ENCODE results near the gene CPLX3. TPM values are rescaled to one million over a fixed set of nuclear protein-coding genes. Genes with fewer than 3 reads are reported as not detected.

Gene CPLX3
- total and polyA plus RNA-seq, 10 of the 15 experiments (the other 5 are each of a cell fraction or from before 2014, with no cell fraction given) = 0.02 to 0.04 TPM; not detected in 8

DNA sequence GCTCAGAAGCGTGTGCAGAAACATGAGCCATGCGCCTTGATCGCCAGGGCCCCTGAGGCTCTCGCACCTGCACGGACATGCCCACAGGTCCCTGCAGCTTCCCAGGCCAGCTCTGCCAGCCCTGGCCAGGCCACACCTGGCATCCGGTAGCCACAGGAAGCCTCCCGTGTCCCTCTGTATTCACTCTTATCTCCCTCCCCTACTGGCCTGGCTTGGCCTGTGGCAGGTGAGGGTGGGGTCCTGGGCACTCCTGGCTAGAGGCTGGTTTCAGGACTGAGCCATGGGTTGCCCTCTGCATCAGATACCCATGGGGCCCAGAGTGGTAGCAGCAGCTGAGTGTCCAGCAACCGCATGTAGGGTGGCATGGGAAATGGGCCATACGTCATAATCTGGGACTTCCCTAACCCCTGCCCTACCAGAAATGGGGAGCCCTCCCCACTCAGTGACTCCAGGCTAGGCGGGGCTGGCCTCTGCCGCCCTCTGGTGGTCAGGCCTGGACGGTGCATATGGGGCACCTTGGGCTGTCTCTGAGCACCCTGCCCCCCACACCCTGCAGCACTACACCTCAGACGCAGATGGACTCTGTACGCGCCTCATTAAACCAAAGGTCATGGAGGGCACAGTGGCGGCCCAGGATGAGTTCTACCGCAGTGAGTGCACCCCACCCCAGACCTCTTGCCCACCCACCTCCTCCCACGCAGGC is 26.4 kb upstream of the CPLX3 start (continued):
- TF ChIP-seq RELA (IDR thresholded peaks at IDR 0.05; ENCODE audit: borderline replicate concordance, partially characterized antibody) (peak; percentile 94), GATAD2B (conservative IDR thresholded peaks at IDR 0.05; ENCODE audit: low read depth) (peak; percentile 78), EP300 (IDR thresholded peaks at IDR 0.05; ENCODE audit: borderline replicate concordance in 1 of 2, control insufficient read depth in 1 of 2, low read depth in 2 of 2, low read length in 2 of 2) (0 out of 4 replicates have a peak, but pooled peaks of 1 of the 2 experiments have one; percentile 60), SREBF1 (IDR thresholded peaks at IDR 0.05; ENCODE audit: low read length) (0 out of 2 replicates have a peak, but pooled peaks have one; percentile 34), LARP7 (IDR thresholded peaks at IDR 0.05) (peak; percentile 54; the same call in 1 of the 2 replicates), BRCA1 (IDR thresholded peaks at IDR 0.05; ENCODE audit: low read depth, low read length) (no peak), SREBF2 (IDR thresholded peaks at IDR 0.05; ENCODE audit: low read length) (no peak), SPI1 (IDR thresholded peaks at IDR 0.05; ENCODE audit: borderline replicate concordance, insufficient read depth, low read depth, low read length) (peak; percentile 38; the same call in 1 of the 2 replicates), ZNF274 (IDR thresholded peaks at IDR 0.05; ENCODE audit: insufficient read depth, insufficient read length) (no peak), CBFB (IDR thresholded peaks at IDR 0.05; ENCODE audit: low read depth) (peak; percentile 76), SUZ12 (IDR thresholded peaks at IDR 0.05; ENCODE audit: unreplicated experiment) (no peak), PAX5 (IDR thresholded peaks at IDR 0.05; ENCODE audit: borderline replicate concordance, low read depth, low read length) (0 out of 2 replicates have a peak, but pooled peaks have one; percentile 11), ESRRA (IDR thresholded peaks at IDR 0.05; ENCODE audit: low read length) (0 out of 2 replicates have a peak, but pooled peaks have one; percentile 62), SP1 (IDR thresholded peaks at IDR 0.05; ENCODE audit: low read depth, low read length) (peak; percentile 69), IKZF1 (conservative IDR thresholded peaks at IDR 0.05) (peak; percentile 88), SIX5 (IDR thresholded peaks at IDR 0.05; ENCODE audit: low read depth, low read length, severe bottlenecking) (no peak), STAT1 (conservative IDR thresholded peaks at IDR 0.05) (peak; percentile 81), TAF1 (IDR thresholded peaks at IDR 0.05; ENCODE audit: borderline replicate concordance, low read depth, low read length) (no peak), ZNF24 (IDR thresholded peaks at IDR 0.05) (peak; percentile 77), POLR2A (IDR thresholded peaks at IDR 0.05; ENCODE audit: low read depth, low read length) (peak; percentile 69)
- TF ChIP-seq, protein P1, sequence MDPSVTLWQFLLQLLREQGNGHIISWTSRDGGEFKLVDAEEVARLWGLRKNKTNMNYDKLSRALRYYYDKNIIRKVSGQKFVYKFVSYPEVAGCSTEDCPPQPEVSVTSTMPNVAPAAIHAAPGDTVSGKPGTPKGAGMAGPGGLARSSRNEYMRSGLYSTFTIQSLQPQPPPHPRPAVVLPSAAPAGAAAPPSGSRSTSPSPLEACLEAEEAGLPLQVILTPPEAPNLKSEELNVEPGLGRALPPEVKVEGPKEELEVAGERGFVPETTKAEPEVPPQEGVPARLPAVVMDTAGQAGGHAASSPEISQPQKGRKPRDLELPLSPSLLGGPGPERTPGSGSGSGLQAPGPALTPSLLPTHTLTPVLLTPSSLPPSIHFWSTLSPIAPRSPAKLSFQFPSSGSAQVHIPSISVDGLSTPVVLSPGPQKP (IDR thresholded peaks at IDR 0.05; ENCODE audit: low read depth, low read length) = no peak
- TF ChIP-seq, protein P2, sequence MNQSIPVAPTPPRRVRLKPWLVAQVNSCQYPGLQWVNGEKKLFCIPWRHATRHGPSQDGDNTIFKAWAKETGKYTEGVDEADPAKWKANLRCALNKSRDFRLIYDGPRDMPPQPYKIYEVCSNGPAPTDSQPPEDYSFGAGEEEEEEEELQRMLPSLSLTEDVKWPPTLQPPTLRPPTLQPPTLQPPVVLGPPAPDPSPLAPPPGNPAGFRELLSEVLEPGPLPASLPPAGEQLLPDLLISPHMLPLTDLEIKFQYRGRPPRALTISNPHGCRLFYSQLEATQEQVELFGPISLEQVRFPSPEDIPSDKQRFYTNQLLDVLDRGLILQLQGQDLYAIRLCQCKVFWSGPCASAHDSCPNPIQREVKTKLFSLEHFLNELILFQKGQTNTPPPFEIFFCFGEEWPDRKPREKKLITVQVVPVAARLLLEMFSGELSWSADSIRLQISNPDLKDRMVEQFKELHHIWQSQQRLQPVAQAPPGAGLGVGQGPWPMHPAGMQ (IDR thresholded peaks at IDR 0.05; ENCODE audit: borderline replicate concordance) = no peak
- TF ChIP-seq, protein P3, sequence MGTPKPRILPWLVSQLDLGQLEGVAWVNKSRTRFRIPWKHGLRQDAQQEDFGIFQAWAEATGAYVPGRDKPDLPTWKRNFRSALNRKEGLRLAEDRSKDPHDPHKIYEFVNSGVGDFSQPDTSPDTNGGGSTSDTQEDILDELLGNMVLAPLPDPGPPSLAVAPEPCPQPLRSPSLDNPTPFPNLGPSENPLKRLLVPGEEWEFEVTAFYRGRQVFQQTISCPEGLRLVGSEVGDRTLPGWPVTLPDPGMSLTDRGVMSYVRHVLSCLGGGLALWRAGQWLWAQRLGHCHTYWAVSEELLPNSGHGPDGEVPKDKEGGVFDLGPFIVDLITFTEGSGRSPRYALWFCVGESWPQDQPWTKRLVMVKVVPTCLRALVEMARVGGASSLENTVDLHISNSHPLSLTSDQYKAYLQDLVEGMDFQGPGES (IDR thresholded peaks at IDR 0.05) = 0 out of 2 replicates have a peak, but pooled peaks have one; percentile 32
- TF ChIP-seq, protein P4, sequence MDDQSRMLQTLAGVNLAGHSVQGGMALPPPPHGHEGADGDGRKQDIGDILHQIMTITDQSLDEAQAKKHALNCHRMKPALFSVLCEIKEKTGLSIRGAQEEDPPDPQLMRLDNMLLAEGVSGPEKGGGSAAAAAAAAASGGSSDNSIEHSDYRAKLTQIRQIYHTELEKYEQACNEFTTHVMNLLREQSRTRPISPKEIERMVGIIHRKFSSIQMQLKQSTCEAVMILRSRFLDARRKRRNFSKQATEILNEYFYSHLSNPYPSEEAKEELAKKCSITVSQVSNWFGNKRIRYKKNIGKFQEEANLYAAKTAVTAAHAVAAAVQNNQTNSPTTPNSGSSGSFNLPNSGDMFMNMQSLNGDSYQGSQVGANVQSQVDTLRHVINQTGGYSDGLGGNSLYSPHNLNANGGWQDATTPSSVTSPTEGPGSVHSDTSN (IDR thresholded peaks at IDR 0.05; ENCODE audit: insufficient replicate concordance, low read depth, low read length) = no peak
- TF ChIP-seq, protein P5, sequence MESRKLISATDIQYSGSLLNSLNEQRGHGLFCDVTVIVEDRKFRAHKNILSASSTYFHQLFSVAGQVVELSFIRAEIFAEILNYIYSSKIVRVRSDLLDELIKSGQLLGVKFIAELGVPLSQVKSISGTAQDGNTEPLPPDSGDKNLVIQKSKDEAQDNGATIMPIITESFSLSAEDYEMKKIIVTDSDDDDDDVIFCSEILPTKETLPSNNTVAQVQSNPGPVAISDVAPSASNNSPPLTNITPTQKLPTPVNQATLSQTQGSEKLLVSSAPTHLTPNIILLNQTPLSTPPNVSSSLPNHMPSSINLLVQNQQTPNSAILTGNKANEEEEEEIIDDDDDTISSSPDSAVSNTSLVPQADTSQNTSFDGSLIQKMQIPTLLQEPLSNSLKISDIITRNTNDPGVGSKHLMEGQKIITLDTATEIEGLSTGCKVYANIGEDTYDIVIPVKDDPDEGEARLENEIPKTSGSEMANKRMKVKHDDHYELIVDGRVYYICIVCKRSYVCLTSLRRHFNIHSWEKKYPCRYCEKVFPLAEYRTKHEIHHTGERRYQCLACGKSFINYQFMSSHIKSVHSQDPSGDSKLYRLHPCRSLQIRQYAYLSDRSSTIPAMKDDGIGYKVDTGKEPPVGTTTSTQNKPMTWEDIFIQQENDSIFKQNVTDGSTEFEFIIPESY (IDR thresholded peaks at IDR 0.05) = no peak

All from GM12878 (cell line).